Activated naive CD4-positive, alpha-beta T cell treated with Interleukin-2 at 50 U/mL for 16 hours (primary cell): ENCODE measurements around the gene RNF213.

Experiments used
- DNase-seq: peaks from one replicate; pipeline ENCODE4 v3.0.0-alpha.2; 2020

Gene RNF213

DNA sequence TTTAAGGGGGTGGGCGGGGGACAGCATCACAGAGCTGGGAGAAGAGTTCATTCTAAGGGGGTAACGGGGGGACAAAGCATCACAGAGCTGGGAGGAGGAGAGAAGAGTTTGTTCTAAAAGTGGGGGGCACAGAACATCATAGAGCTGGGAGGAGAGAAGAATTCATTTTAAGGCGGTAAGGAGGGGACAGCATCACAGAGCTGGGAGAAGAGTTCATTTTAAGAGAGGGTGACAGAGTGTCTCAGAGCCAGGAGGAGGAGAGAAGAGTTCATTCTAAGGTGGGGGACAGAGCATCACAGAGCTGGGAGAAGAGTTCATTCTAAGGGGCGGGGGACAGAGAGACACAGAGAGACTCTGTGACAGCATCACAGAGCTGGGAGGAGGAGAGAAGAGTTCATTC, 182.1 kb downstream of the RNF213 start:
- no peak for DNase-seq

DNA sequence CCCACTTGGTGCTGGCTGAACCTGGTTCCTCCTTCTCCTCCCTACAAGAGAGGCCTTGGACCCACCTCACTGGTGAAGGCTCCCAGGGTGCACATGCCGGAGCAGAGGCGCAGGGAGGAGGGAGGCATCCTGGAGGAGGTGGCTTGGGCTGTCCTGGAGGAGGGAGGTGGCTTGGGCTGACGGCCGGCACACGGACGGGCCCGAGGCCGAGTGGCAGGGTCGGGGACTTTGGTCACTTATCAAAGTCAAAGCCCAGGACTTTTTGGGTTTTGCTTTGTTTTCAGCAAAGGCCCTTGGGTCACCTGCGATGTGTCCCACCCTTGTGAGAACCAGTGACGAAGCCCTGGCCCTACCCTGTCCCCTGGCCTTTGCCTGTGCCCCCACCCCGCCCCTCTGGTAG, 182.8 kb downstream of the RNF213 start:
- no peak for DNase-seq

DNA sequence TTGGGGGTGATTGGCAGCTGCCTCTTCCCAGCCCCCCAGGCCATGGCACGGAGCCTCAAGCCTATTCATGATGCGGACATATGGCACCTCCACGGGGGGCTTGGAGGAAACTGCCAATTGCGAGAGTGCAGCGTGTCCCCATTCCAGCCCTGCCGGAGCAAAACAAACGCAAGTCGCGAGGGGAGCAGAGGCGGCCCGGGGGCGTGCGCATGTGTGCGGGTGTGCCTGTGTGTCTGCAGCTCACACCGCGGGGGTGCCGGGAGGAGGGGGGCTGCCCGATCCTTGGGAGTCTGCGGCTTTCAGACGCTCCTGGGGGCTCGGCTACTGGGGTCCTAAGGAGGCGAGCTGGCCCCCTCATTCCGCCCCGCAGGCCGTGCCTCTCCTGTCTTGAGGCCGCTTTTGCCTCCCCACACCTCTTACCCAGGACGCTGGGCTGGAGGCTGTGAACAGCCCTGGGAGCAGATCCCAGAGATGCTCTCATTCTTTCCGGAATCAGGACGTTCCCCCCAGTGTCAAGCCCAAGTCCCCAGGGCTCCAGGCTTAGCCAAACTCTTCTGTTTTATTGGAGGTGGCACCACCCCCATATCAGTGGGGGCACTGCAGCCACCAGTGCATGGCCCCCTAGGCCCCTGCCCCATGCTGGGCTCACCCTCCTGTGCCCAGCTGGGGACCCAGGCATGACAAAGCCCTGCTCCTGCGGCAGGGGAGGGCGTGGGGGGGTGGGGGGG, 183.4 kb downstream of the RNF213 start:
- no peak for DNase-seq

DNA sequence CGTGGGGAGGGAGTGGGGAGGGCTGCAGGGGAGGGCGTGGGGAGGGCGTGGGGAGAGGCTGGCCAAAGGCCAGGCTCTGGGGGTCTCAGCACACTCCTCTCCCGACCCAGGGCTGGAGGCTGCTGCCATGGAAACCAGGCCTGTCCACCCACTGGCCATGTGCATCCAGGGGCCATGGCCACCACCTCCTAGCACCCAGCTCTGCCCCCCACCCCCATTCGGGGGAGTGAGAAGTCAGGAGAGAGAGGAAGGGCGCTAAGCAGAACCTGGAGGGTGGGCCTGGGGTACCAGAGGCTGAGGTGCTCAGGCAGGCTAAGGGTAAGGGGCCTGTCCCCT, 184.0 kb downstream of the RNF213 start:
- no peak for DNase-seq

DNA sequence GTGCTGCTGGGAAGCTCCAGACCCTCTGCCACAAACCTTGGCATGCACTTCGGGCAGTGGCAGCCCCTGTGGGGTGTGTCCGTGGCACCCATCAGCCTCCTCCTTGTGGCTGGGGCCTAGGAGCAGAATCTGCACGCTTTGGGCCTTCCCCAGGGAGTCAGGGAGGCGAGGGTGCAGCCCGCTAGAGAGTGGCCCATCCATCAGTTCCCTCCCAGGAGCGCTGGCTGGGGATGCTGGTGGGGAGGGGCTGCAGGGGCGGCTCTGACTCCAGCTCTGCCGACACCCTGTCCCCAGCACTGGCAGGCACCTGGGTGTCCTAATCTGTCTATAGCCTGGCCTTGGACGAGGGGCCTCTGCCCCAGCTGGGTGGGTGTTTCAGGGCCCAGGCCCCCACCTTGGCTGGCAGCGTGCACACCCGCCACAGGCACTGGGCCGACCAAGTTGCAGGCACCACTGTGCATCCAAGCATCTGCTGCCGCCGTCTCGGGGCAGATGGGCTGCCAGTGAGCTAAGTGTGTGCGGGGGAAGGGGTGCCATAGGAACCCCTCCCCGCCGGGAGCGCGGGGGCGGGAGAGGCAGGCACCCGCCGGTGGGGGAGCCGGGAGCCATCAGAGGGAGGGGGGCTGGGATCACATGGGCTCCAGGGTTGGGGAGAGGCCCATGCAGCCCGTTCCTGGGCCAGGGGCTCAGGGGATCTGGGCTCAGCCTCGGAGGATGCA, 184.5 kb downstream of the RNF213 start:
- DNase-seq = no peak

DNA sequence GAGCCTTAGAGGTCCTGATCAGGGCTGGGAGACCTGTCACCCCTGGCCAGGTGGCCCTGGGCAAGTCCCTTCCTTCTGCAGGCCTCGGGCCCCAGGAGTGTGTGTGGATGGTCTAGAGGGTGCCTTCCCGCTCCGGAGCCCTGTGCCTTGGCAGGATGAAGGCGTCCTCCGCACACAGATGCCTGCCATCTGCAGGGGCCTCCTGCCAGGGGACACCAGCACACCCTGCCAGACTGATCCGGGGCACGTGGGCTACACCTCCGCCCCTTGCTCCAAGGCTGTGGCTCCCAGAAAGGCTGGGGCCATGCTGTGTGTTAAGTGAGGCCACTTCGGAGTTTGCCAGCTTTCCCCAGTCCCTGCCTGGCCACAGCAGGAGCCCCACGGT, 185.1 kb downstream of the RNF213 start:
- DNase-seq = no peak

DNA sequence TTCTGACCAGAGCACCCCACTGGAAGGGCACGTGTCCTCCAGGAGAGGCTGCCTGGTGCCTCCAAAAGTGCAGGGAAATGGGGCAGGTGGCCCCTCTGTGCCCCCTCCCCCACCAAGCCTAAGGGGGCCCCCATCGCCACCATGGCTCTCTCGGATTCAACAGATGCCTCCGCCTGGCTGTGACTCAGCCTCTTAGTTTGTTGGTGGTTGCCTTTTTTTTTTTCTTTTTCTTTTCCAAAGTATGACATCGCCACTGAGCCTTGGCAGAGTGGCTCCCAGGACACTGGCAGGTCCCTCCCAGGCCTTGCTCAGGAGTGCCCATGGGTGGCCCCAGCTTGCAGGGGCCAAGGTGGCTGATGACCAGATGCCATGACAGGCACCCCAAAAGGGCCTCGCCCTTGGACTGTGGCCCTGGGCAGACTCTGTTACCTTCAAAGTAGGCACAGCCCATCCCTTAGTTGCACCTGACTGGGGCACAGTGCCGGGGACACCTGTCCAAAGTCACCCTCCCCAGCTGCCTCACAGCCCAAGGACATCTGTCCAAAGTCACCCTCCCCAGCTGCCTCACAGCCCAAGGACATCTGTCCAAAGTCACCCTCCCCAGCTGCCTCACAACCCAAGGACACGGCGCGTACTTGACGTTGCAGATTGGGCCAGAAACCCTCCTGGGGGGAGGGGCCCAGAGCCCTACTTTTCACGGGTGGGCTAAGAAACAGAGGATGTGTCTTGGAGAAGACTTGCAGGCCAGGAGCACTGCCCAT, 186.2 kb downstream of the RNF213 start:
- DNase-seq = no peak

DNA sequence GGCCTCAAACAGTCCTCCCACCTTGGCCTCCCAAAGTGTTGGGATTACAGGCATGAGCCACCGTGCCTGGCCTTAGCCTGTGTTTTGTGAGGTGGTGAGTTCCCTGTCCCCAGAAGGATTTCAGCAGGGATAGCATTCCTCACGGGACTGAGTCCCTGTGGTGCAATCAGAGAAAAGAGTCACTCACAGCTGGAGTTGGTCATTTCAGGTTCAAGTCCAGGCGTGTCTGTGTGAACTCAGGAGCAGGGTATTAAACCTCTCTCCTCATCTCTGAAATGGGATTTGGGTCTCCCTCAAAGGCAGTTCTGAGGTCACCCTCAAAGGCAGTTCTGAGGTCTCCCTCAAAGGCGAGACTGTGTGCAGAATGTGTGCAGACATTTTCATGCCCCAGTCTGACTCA, 187.1 kb downstream of the RNF213 start:
- no peak for DNase-seq
